ENCODE measurements around the gene CACNA2D1. TPM values are rescaled to one million over a fixed set of nuclear protein-coding genes. Genes with fewer than 3 reads are reported as not detected.

The CACNA2D1 gene
- total RNA-seq, 1 donor from 2014 or later = 1.5 TPM

- Histone ChIP-seq H4K20me1 (ENCODE audit: low read depth) (no peaks in the 10 kb centered on the region), H3K79me2 (ENCODE audit: low read depth) (no peaks in the 10 kb centered on the region), H3F3A (ENCODE audit: low read depth) (no peaks in the 10 kb centered on the region), H3K27me3 (no peaks in the 10 kb centered on the region), H3K9ac (no peak overlapping the region), H3K4me2 (no peak overlapping the region), H3K27ac (no peak overlapping the region), H3K36me3 (no peaks in the 10 kb centered on the region), H3K4me1 (no peaks in the 10 kb centered on the region), H3K9me3 (ENCODE audit: low read depth) (no peaks in the 10 kb centered on the region), H2AFZ (replicated peaks) (no peak overlapping the region), H3K4me3 (no peak overlapping the region)
- Mint-ChIP-seq H3K9me3 (no peaks in the 10 kb centered on the region), H3K27me3 (ENCODE audit: insufficient read depth, low read depth) (no peaks in the 10 kb centered on the region), H3K4me3 (no peak overlapping the region), H3K36me3 (no peaks in the 10 kb centered on the region), H3K4me1 (no peaks in the 10 kb centered on the region), H3K27ac (no peak overlapping the region)
- DNase-seq (ENCODE audit: low spot score) = no peak
- TF ChIP-seq CTCF (IDR thresholded peaks at IDR 0.05) = no peak
- no peak for TF ChIP-seq EZH2phosphoT487 (IDR thresholded peaks at IDR 0.05)
- no peak for TF ChIP-seq EZH2 (IDR thresholded peaks at IDR 0.05)
Observed at GRCh38 chr7:82131215-82131614, 312.4 kb downstream of the CACNA2D1 start.

DNA sequence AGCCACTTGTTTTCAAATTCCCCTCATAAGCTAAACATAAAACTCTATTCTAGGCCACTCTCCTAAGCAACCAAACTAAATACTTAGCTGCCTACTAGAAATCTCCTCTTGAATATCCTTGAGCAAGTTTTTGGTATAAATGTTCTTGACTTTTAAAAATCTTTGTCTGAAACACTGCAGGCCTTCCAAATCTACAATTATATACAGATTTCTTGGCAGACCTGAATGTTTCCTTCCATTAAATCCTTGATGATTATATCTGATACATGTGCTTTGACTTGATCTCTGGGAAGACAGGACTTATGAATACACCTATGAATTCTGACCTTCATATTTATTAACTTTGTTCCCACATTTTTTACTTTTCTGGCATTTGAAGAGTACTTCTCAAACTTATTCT lies 314.5 kb downstream of the CACNA2D1 start:
- TF ChIP-seq EZH2phosphoT487 (IDR thresholded peaks at IDR 0.05) (no peak), EZH2 (IDR thresholded peaks at IDR 0.05) (no peak), CTCF (IDR thresholded peaks at IDR 0.05) (no peak)
- H2AFZ ChIP-seq (replicated peaks) = no peak overlapping the region
- no peaks in the 10 kb centered on the region for H3K4me1 Mint-ChIP-seq
- H4K20me1 ChIP-seq (ENCODE audit: low read depth) = no peaks in the 10 kb centered on the region
- H3K9me3 Mint-ChIP-seq = peaks cover 10% of the 10 kb centered on the region
- H3K4me3 ChIP-seq = no peak overlapping the region
- H3K27ac Mint-ChIP-seq = no peak overlapping the region
- H3K4me1 ChIP-seq = no peaks in the 10 kb centered on the region
- peaks cover 6% of the 10 kb centered on the region for H3K36me3 Mint-ChIP-seq
- H3K9ac ChIP-seq = no peak overlapping the region
- no peaks in the 10 kb centered on the region for H3K27me3 ChIP-seq
- H3K9me3 ChIP-seq (ENCODE audit: low read depth) = peaks cover 7% of the 10 kb centered on the region
- H3K27ac ChIP-seq = no peak overlapping the region
- H3K27me3 Mint-ChIP-seq (ENCODE audit: insufficient read depth, low read depth) = no peaks in the 10 kb centered on the region
- no peak overlapping the region for H3K4me3 Mint-ChIP-seq
- H3K79me2 ChIP-seq (ENCODE audit: low read depth) = no peaks in the 10 kb centered on the region
- no peak for DNase-seq (ENCODE audit: low spot score)
- no peaks in the 10 kb centered on the region for H3F3A ChIP-seq (ENCODE audit: low read depth)
- H3K36me3 ChIP-seq = peaks cover 5% of the 10 kb centered on the region
- H3K4me2 ChIP-seq = no peak overlapping the region

- TF ChIP-seq CTCF (IDR thresholded peaks at IDR 0.05) (no peak), EZH2 (IDR thresholded peaks at IDR 0.05) (no peak), EZH2phosphoT487 (IDR thresholded peaks at IDR 0.05) (no peak)
- H3K4me3 Mint-ChIP-seq = no peak overlapping the region
- H3K27me3 Mint-ChIP-seq (ENCODE audit: insufficient read depth, low read depth) = no peaks in the 10 kb centered on the region
- H3K4me1 Mint-ChIP-seq = no peaks in the 10 kb centered on the region
- Histone ChIP-seq H3K36me3 (peaks cover 5% of the 10 kb centered on the region), H4K20me1 (ENCODE audit: low read depth) (no peaks in the 10 kb centered on the region), H2AFZ (replicated peaks) (no peak overlapping the region), H3K27me3 (no peaks in the 10 kb centered on the region), H3K4me2 (no peak overlapping the region), H3K9ac (no peak overlapping the region), H3K27ac (no peak overlapping the region), H3K79me2 (ENCODE audit: low read depth) (no peaks in the 10 kb centered on the region), H3K9me3 (ENCODE audit: low read depth) (peaks cover 10% of the 10 kb centered on the region), H3F3A (ENCODE audit: low read depth) (no peaks in the 10 kb centered on the region), H3K4me1 (no peaks in the 10 kb centered on the region), H3K4me3 (no peak overlapping the region)
- H3K36me3 Mint-ChIP-seq = peaks cover 6% of the 10 kb centered on the region
- no peak overlapping the region for H3K27ac Mint-ChIP-seq
- H3K9me3 Mint-ChIP-seq = peaks cover 12% of the 10 kb centered on the region
- no peak for DNase-seq (ENCODE audit: low spot score)
Observed at GRCh38 chr7:82128546-82128945, 315.0 kb downstream of the CACNA2D1 start.

All from neural progenitor cell (in vitro differentiated cells).